Osteocyte (in vitro differentiated cells): ENCODE results near the gene C1orf159. TPM values are rescaled to one million over a fixed set of nuclear protein-coding genes. Genes with fewer than 3 reads are reported as not detected.

Experiments
- DNase-seq: peaks from one replicate; pipeline ENCODE4 v3.0.0; 2021; ENCODE audit warnings: mixed read lengths; ENCODE audit not compliant: unreplicated experiment; ENCODE audit errors: extremely low spot score
- H3K27ac Mint-ChIP-seq: one replicate; pipeline ENCODE4 v1.8.0; 2021; ENCODE audit warnings: mild to moderate bottlenecking, mixed read lengths; ENCODE audit not compliant: unreplicated experiment
- H3K27me3 Mint-ChIP-seq: one replicate; pipeline ENCODE4 v1.8.0; 2021; ENCODE audit warnings: mixed read lengths; ENCODE audit not compliant: unreplicated experiment
- H3K36me3 Mint-ChIP-seq: one replicate; pipeline ENCODE4 v1.8.0; 2021; ENCODE audit warnings: mixed read lengths; ENCODE audit not compliant: unreplicated experiment
- H3K4me1 Mint-ChIP-seq: one replicate; pipeline ENCODE4 v1.8.0; 2021; ENCODE audit warnings: mixed read lengths; ENCODE audit not compliant: unreplicated experiment
- H3K4me3 Mint-ChIP-seq: one replicate; pipeline ENCODE4 v1.8.0; 2021; ENCODE audit warnings: mild to moderate bottlenecking, moderate library complexity, mixed read lengths; ENCODE audit not compliant: unreplicated experiment
- H3K9me3 Mint-ChIP-seq: one replicate; pipeline ENCODE4 v1.8.0; 2021; ENCODE audit warnings: mixed read lengths; ENCODE audit not compliant: unreplicated experiment
- CTCF ChIP-seq: fragments of 200-600 bp; sonication (generic); IDR thresholded peaks from 2 replicates; pipeline ENCODE4 v1.5.0; 2021; ENCODE audit warnings: antibody characterized with exemption, mild to moderate bottlenecking, moderate library complexity
- total RNA-seq: library from RNA; stranded (reverse); gene quantifications from 2 replicates; pipeline ENCODE4 v1.2.1, GENCODE V29; 2021

Gene C1orf159
- total RNA-seq, 1 donor from 2014 or later = 16.9 TPM

- no peak for DNase-seq
- no peaks in the 10 kb centered on the region for H3K4me1 Mint-ChIP-seq
- no peaks in the 10 kb centered on the region for H3K27me3 Mint-ChIP-seq
- H3K4me3 Mint-ChIP-seq = no peak overlapping the region
- peaks cover 10% of the 10 kb centered on the region for H3K36me3 Mint-ChIP-seq
- H3K27ac Mint-ChIP-seq = no peak overlapping the region
- H3K9me3 Mint-ChIP-seq = no peaks in the 10 kb centered on the region
- TF ChIP-seq CTCF = no peak
Measured at GRCh38 chr1:1047407-1047806, 68.5 kb downstream of the C1orf159 start.

- no peak for TF ChIP-seq CTCF
- Mint-ChIP-seq H3K27ac (no peak overlapping the region), H3K9me3 (no peaks in the 10 kb centered on the region), H3K27me3 (no peaks in the 10 kb centered on the region), H3K4me3 (no peak overlapping the region), H3K4me1 (no peaks in the 10 kb centered on the region), H3K36me3 (peaks cover 7% of the 10 kb centered on the region)
- no peak for DNase-seq
Measured at GRCh38 chr1:1046767-1047166, 69.1 kb downstream of the C1orf159 start.

- no peak overlapping the region for H3K4me3 Mint-ChIP-seq
- H3K36me3 Mint-ChIP-seq = peaks cover 7% of the 10 kb centered on the region
- no peak for DNase-seq
- no peaks in the 10 kb centered on the region for H3K27me3 Mint-ChIP-seq
- no peak for TF ChIP-seq CTCF
- no peaks in the 10 kb centered on the region for H3K4me1 Mint-ChIP-seq
- H3K27ac Mint-ChIP-seq = no peak overlapping the region
- no peaks in the 10 kb centered on the region for H3K9me3 Mint-ChIP-seq
Measured at GRCh38 chr1:1046243-1046642, 69.6 kb downstream of the C1orf159 start.

- no peak for TF ChIP-seq CTCF
- Mint-ChIP-seq H3K27me3 (no peaks in the 10 kb centered on the region), H3K36me3 (peaks cover 7% of the 10 kb centered on the region), H3K27ac (no peak overlapping the region), H3K4me1 (peaks cover under 1% of the 10 kb centered on the region), H3K9me3 (no peaks in the 10 kb centered on the region), H3K4me3 (no peak overlapping the region)
- no peak for DNase-seq
Measured at GRCh38 chr1:1045129-1045528, 70.8 kb downstream of the C1orf159 start.

GRCh38 chr1:1044455-1045078 lies 71.3 kb downstream of the C1orf159 start:
- Mint-ChIP-seq H3K36me3 (peaks cover 7% of the 10 kb centered on the region), H3K27me3 (no peaks in the 10 kb centered on the region), H3K4me1 (peaks cover 4% of the 10 kb centered on the region), H3K4me3 (no peak overlapping the region), H3K27ac (no peak overlapping the region), H3K9me3 (no peaks in the 10 kb centered on the region)
- no peak for DNase-seq
- no peak for TF ChIP-seq CTCF
